Motor neuron (in vitro differentiated cells): ENCODE measurements around the gene GARIN5B. TPM values are rescaled to one million over a fixed set of nuclear protein-coding genes. Genes with fewer than 3 reads are reported as not detected.
A peak's percentile ranks its signal among the peaks of the same experiment; 100 is the strongest.

ENCODE experiments used
- ATAC-seq, 8 experiments: fragments of 200-7000 bp; cut with Tn5 transposase; replicated peaks in 6 of 8; 2 replicates each; pipeline ENCODE4 v1.8.0; 2021; ENCODE audit warnings: mild to moderate bottlenecking in 8 of 8, moderate library complexity in 8 of 8
- H3K27ac ChIP-seq, 2 donors: fragments of 250-450 bp; sonication (Bioruptor Pico); 2 replicates each; pipeline ENCODE4 v1.9.0; 2021; ENCODE audit warnings: antibody characterized with exemption in 2 of 2, mild to moderate bottlenecking in 2 of 2, moderate library complexity in 1 of 2
- H3K4me1 ChIP-seq, 2 donors: fragments of 250-450 bp; sonication (Bioruptor Pico); replicated peaks in 1 of 2; 2 replicates each; pipeline ENCODE4 v1.6.1; 2021; ENCODE audit warnings: antibody characterized with exemption in 2 of 2, mild to moderate bottlenecking in 2 of 2, moderate library complexity in 1 of 2
- H3K4me3 ChIP-seq, 5 donors: fragments of 250-450 bp; sonication (Bioruptor Pico); 2 replicates each; pipeline ENCODE4 v1.9.0; 2021; ENCODE audit warnings: antibody characterized with exemption in 5 of 5, mild to moderate bottlenecking in 5 of 5, moderate library complexity in 4 of 5
- WGBS, 10 experiments: fragments of 450-650 bp; shearing (Covaris generic); methylation state at CpG; one replicate each; pipeline ENCODE4 v1.0.0; 2022; 5-methylcytosine and 5-hydroxymethylcytosine counted together
- in situ Hi-C, 9 experiments: fragments of 400-800 bp; cut with MboI; loops; one replicate each; pipeline ENCODE4 v1.15.0; 2021; ENCODE audit warnings: low sequenced_read_pairs in 9 of 9, low pct_unique_long_range_greater_than_20kb in 2 of 9; ENCODE audit not compliant: unreplicated experiment in 9 of 9
- total RNA-seq, 8 experiments: library from RNA; unstranded; fragments of 300-600 nt; gene quantifications; 2 replicates each; pipeline versions ENCODE4 v1.2.3 to v1.2.4, GENCODE V29; 2022

GARIN5B gene
- total RNA-seq, 8 experiments from 2014 or later, result 0.05 to 0.71 (median 0.14) TPM; not detected in 2

- H3K27ac ChIP-seq, result peak within 1 kb of the TSS; percentile 82 to 86
- peak; percentile 70 to 87 (median 82) for ATAC-seq
- H3K4me1 ChIP-seq, result peaks cover 30 to 47% of the 10 kb centered on the region in 2 donors
- in situ Hi-C loops, result no loop called here
- peak within 1 kb of the TSS; percentile 68 to 89 (median 76) for H3K4me3 ChIP-seq
- 0 to 2% (median 0%) methylated on average over 1 to 41 of the region's 68 CpGs; no CpG with 5 or more reads in 3 of the 10 experiments for WGBS, 10 experiments
Observed at GRCh38 chr19:55385724-55386492, 22.8 kb upstream of the GARIN5B start, which contains the start of gene RPL28. RPL28 (plus strand) TSS chr19:55385932; CDS start chr19:55386358, 426 bp downstream.

GRCh38 chr19:55384920-55385723 lies 22.1 kb upstream of the GARIN5B start:
- Histone ChIP-seq H3K4me1 (peaks cover 30 to 47% of the 10 kb centered on the region in 2 donors), H3K27ac (peak overlapping the region; percentile 50 to 86), H3K4me3 (peak overlapping the region; percentile 68 to 89 (median 76))
- in situ Hi-C loops, result no loop called here
- 0 to 41% (median 5%) methylated on average over 1 to 28 of the region's 34 CpGs; no CpG with 5 or more reads in 1 of the 10 experiments for WGBS, 10 experiments
- ATAC-seq, result peak; percentile 72 to 88 (median 82)

GRCh38 chr19:55384131-55384919 lies 21.3 kb upstream of the GARIN5B start, which contains the start of gene TMEM238:
TMEM238 (minus strand) TSS chr19:55384292; CDS start chr19:55384259, 33 bp downstream.
- H3K27ac ChIP-seq, result peak within 1 kb of the TSS; percentile 63 to 86
- WGBS, 10 experiments, result 53 to 100% (median 85%) methylated on average over 2 to 9 of the region's 72 CpGs; no CpG with 5 or more reads in 5 of the 10 experiments
- H3K4me1 ChIP-seq, result peaks cover 30 to 44% of the 10 kb centered on the region in 2 donors
- peak within 1 kb of the TSS; percentile 68 to 89 (median 76) for H3K4me3 ChIP-seq
- in situ Hi-C loops, result no loop called here
- peak in 5 of 8 experiments; percentile 0 to 4 (median 1) for ATAC-seq

- 0 to 60% (median 33%) methylated on average over 1 to 8 of the region's 88 CpGs; no CpG with 5 or more reads in 7 of the 10 experiments for WGBS, 10 experiments
- peaks cover 36 to 51% of the 10 kb centered on the region in 2 donors for H3K4me1 ChIP-seq
- H3K4me3 ChIP-seq, result peak overlapping the region; percentile 19 to 39 (median 31)
- in situ Hi-C loops, result no loop called here
- ATAC-seq, result peak; percentile 9 to 49 (median 30)
- peak overlapping the region; percentile 63 to 71 for H3K27ac ChIP-seq
Observed at GRCh38 chr19:55383279-55384130, 20.4 kb upstream of the GARIN5B start.

- in situ Hi-C loops, result no loop called here
- no peak overlapping the region for H3K27ac ChIP-seq
- peaks cover 36 to 50% of the 10 kb centered on the region in 2 donors for H3K4me1 ChIP-seq
- H3K4me3 ChIP-seq, result no peak overlapping the region
- ATAC-seq, result no peak
- 70 to 100% (median 100%) methylated on average over 1 to 2 of the region's 3 CpGs; no CpG with 5 or more reads in 7 of the 10 experiments for WGBS, 10 experiments
Observed at GRCh38 chr19:55382522-55383054, 19.5 kb upstream of the GARIN5B start.

DNA sequence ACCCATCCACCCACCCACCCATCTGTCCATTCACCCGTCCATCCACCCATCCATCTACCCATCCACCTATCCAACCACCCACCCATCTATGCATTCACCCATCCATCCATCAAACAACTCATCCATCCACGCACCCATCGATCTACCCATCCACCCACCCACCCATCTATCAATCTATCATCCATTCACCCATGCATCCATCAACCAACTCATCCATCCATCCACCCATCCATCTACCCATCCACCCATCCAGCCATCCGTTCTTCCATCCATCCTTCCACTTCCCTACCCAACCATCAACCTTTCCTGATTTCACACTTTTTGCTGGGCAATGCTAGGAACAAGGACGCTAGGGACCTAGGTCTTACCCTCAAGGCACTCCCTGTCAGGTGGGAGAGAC lies 19.0 kb upstream of the GARIN5B start:
- H3K4me3 ChIP-seq, result no peak overlapping the region
- H3K27ac ChIP-seq, result no peak overlapping the region
- in situ Hi-C loops, result no loop called here
- H3K4me1 ChIP-seq, result peaks cover 33 to 48% of the 10 kb centered on the region in 2 donors
- WGBS, 10 experiments, result 89 to 100% (median 100%) methylated on average over 1 to 4 of the region's 5 CpGs; no CpG with 5 or more reads in 2 of the 10 experiments
- no peak for ATAC-seq

GRCh38 chr19:55379174-55379573 lies 16.1 kb upstream of the GARIN5B start:
- in situ Hi-C loops, result no loop called here
- Histone ChIP-seq H3K4me1 (peaks cover 34 to 48% of the 10 kb centered on the region in 2 donors), H3K27ac (no peak overlapping the region), H3K4me3 (no peak overlapping the region)
- WGBS, 10 experiments, result 0 to 64% (median 53%) methylated on average over 1 to 7 of the region's 11 CpGs; no CpG with 5 or more reads in 4 of the 10 experiments
- ATAC-seq, result no peak

DNA sequence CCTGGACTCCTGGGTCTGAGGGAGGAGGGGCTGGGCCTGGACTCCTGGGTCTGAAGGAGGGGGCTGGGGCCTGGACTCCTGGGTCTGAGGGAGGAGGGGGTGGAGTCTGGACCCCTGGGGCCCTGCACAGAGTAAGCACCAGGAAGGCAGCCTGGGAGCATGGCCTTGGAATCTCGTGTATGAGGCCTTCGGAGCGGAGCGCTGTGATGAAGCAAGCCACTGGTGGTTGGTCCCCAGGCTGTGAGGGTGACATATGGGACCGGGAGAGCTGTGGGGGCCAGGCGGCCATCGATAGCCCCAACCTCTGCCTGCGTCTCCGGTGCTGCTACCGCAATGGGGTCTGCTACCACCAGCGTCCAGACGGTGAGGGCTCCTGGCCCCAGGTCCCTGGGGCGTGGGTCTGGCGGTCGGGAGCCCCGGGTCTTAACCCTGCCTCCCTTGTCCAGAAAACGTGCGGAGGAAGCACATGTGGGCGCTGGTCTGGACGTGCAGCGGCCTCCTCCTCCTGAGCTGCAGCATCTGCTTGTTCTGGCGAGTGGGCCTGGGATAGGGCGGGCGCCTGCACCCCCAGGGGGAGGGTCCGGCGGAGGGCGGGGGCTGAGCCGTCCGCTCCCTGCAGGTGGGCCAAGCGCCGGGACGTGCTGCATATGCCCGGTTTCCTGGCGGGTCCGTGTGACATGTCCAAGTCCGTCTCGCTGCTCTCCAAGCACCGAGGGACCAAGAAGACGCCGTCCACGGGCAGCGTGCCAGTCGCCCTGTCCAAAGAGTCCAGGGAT lies 14.5 kb upstream of the GARIN5B start:
- Histone ChIP-seq H3K4me1 (peaks cover 33 to 51% of the 10 kb centered on the region in 2 donors), H3K27ac (no peak overlapping the region), H3K4me3 (no peak overlapping the region)
- in situ Hi-C loops, result no loop called here
- peak in 7 of 8 experiments; percentile 6 to 26 (median 23) for ATAC-seq
- 13 to 57% methylated on average over 3 to 14 of the region's 43 CpGs; no CpG with 5 or more reads in 8 of the 10 experiments for WGBS, 10 experiments

DNA sequence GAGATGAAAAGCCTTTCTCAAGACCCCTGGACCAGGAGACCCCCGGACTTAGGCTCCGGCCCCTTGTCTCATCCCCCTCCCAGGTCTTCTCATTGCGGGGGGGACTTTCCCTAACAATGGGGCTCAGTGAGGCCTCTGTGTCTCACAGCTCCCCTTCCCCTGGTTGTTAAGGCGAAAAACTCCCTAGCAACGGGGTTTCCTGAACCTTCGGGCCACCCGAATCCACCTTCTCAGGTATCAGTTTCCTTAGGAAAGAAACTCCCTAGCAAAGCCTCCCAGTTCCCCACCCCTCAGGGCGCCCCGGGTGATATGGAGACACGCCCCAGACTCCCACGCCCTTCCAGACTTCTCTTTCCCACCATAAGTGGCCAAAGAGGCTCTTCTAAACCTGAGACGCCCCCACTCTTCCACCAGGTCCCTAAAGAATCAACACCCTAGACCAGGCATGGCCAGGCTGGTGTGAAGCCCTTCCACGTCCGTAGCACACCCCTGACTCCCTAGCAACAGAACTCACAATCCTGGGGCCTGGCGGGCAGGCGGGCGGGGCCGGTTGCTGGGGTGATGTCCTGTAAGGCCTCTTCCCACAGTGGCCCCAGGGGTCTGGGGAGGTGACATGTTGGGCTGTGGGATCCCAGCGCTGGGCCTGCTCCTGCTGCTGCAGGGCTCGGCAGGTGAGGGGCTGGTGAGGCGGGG lies 13.3 kb upstream of the GARIN5B start, which contains the start of gene TMEM190:
TSS of gene TMEM190 (plus strand) at position 586 of the 693 bp plus-strand sequence. CDS start at position 614, 28 bp downstream.
- Histone ChIP-seq H3K4me1 (peaks cover 36 to 55% of the 10 kb centered on the region in 2 donors), H3K27ac (peak within 1 kb of the TSS in 1 of 2 donors; percentile 65), H3K4me3 (no peak within 1 kb of the TSS)
- ATAC-seq, result peak; percentile 62 to 81 (median 72)
- in situ Hi-C loops, result no loop called here
- 33 to 71% (median 55%) methylated on average over 2 to 7 of the region's 21 CpGs; no CpG with 5 or more reads in 6 of the 10 experiments for WGBS, 10 experiments

DNA sequence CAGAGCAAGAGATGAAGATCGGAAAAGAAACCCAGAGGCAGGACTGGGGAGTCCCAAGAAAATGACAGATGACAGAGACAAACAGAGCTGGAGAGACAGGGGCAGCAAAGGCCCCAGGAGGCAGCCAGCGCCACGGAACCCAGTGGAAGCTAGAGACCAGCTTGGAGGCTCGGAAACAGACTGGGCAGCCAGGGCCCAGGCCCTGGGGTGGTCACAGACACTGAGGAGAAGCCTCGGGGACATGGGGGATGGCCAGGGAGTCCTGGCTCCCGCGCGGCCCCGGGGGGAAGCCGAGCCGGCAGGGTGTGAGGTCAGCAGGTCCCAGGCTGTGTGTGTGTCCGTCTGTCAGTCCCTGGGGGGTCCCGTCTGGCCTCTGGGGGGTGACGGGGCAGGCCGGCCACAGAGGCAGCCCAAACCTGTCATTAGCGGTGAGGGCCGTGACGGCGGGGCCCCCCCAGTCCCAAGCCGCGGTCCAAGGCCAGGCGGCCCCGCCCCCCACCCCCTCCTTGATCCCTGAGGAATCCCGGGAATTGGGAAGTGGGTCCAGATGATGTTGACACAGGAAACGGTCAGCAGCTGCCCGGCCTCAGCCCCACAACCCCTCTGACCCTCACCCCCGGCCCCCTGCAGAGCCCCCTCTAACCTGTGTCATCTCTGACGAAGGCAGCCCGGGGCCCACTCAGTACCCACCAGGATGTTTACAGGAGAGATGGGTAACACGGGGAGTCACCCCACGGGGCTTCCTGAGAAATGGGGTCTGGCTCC lies 11.1 kb upstream of the GARIN5B start:
- H3K27ac ChIP-seq, result peak overlapping the region in 1 of 2 donors; percentile 12
- no peak for ATAC-seq
- H3K4me1 ChIP-seq, result peaks cover 40 to 67% of the 10 kb centered on the region in 2 donors
- WGBS, 10 experiments, result 0 to 61% (median 28%) methylated on average over 1 to 4 of the region's 31 CpGs; no CpG with 5 or more reads in 5 of the 10 experiments
- no peak overlapping the region for H3K4me3 ChIP-seq
- in situ Hi-C loops, result no loop called here
